ENCODE measurements around the gene ERFL.

GRCh38 chr19:41859213-41859617 is 69.0 kb downstream of the ERFL start:
- TF ChIP-seq CTCF (IDR thresholded peaks at IDR 0.05) (no peak), POLR2A (IDR thresholded peaks at IDR 0.05) (no peak)

Data from Peyer's patch (tissue), 4 donors.